Putamen (tissue), 1 donor: ENCODE data around the gene IL1RAP.
A peak's percentile ranks its signal among the peaks of the same experiment; 100 is the strongest.
"Not testable (repeated sequence)": the region's sequence is repeated elsewhere in the genome, so short reads cannot be mapped to it uniquely, and the experiment has no call there.

Source experiments
- DNase-seq: peaks from one replicate; pipeline ENCODE4 v3.0.0-alpha.2; 2016; ENCODE audit warnings: low spot score

Gene IL1RAP

GRCh38 chr3:190513409-190514370 lies at the start of gene IL1RAP:
Gene IL1RAP (plus strand): TSS chr3:190514085. CDS start chr3:190564290, 50,205 bp downstream.
- DNase-seq, result peak; percentile 88

GRCh38 chr3:190467922-190468321 lies 46.0 kb upstream of the IL1RAP start:
- DNase-seq, result no peak

- DNase-seq, result not testable (repeated sequence)
Measured at GRCh38 chr3:190473261-190473660, 40.6 kb upstream of the IL1RAP start.

GRCh38 chr3:190481779-190482178 lies 32.1 kb upstream of the IL1RAP start:
- DNase-seq, result no peak

- DNase-seq, result no peak
Measured at GRCh38 chr3:190485830-190486532, 27.9 kb upstream of the IL1RAP start.

- DNase-seq, result no peak
Measured at GRCh38 chr3:190486533-190486864, 27.4 kb upstream of the IL1RAP start.

GRCh38 chr3:190486908-190487607 lies 26.8 kb upstream of the IL1RAP start:
- no peak for DNase-seq

GRCh38 chr3:190491533-190492054 lies 22.3 kb upstream of the IL1RAP start:
- DNase-seq, result no peak

GRCh38 chr3:190492129-190492528 lies 21.8 kb upstream of the IL1RAP start:
- DNase-seq, result peak; percentile 21

- no peak for DNase-seq
Measured at GRCh38 chr3:190492966-190493365, 20.9 kb upstream of the IL1RAP start.

GRCh38 chr3:190494907-190495306 lies 19.0 kb upstream of the IL1RAP start:
- no peak for DNase-seq

- DNase-seq, result no peak
Measured at GRCh38 chr3:190495354-190495753, 18.5 kb upstream of the IL1RAP start.

- no peak for DNase-seq
Measured at GRCh38 chr3:190495796-190496195, 18.1 kb upstream of the IL1RAP start.

GRCh38 chr3:190496859-190497258 lies 17.0 kb upstream of the IL1RAP start:
- DNase-seq, result no peak

GRCh38 chr3:190497811-190498210 lies 16.1 kb upstream of the IL1RAP start:
- no peak for DNase-seq

GRCh38 chr3:190498293-190498692 lies 15.6 kb upstream of the IL1RAP start:
- DNase-seq, result no peak

- DNase-seq, result no peak
Measured at GRCh38 chr3:190499122-190499521, 14.8 kb upstream of the IL1RAP start.

GRCh38 chr3:190502946-190503345 lies 10.9 kb upstream of the IL1RAP start:
- DNase-seq, result no peak

GRCh38 chr3:190504354-190505125 lies 9.3 kb upstream of the IL1RAP start:
- peak; percentile 55 for DNase-seq

- no peak for DNase-seq
Measured at GRCh38 chr3:190505381-190506003, 8.4 kb upstream of the IL1RAP start.

GRCh38 chr3:190506271-190506670 lies 7.6 kb upstream of the IL1RAP start:
- DNase-seq, result no peak
